ENCODE measurements around the gene COL18A1.

The COL18A1 gene

DNA sequence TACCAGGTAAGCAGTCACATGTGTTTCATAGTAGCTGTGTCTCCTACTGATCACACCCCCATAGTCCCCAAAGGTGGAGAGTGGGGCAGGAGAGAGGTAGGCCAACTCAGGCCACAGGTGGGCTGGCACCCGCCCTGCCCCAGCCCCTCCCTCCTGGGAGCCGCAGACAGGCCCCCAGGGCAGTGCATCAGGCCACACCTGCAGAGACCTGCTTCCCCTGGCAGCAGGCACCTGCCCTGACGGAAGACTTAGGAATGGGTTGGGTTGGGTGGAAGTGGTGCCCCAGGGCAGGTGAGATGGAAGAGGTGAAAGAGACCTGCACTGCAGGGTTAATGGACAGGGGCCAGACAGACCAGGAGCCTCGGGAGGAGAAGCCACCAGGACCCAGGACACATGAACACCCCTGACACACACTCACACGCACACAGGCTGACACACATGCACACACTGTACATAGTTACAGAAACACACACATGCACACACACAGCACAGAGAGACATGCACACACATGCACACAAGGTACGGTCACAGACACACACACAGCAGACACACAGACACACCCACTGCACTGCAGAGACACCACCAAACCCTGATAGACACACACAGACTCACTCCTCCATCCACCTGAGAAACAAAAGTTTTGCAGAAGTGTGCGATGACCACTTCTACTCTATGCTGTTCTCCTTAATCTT lies 1.7 kb upstream of the COL18A1 start:
- no peak for DNase-seq

- DNase-seq: no peak
These were observed 888 bp upstream of the COL18A1 start for GRCh38 chr21:45403825-45404729.

DNA sequence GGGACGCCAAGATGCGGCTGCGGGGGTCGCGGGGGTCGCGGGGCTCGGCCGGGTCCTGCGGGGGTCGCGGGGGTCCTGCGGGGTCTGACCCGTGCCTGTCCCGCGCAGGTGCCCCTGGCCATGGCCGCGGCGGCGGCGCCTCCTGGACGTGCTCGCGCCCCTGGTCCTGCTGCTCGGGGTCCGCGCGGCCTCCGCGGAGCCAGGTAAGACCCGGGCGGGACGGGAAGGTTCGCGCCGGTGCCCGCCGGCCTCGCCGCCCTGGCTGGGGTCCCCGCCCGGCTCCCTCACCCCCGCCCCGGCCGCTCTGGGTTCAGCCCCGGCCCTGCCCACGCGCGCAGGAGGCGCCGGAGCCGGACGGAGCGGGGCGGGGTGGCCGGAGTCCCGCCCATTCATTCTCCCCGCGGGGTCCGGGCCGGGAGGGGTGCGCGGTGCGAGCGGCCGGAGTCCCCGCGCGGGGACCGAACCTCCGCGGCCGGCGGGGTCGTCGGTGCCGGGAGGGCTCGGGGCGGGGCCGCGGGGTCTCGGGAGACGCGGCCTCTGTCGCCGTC lies 380 bp downstream of the COL18A1 start:
- no peak for DNase-seq

DNA sequence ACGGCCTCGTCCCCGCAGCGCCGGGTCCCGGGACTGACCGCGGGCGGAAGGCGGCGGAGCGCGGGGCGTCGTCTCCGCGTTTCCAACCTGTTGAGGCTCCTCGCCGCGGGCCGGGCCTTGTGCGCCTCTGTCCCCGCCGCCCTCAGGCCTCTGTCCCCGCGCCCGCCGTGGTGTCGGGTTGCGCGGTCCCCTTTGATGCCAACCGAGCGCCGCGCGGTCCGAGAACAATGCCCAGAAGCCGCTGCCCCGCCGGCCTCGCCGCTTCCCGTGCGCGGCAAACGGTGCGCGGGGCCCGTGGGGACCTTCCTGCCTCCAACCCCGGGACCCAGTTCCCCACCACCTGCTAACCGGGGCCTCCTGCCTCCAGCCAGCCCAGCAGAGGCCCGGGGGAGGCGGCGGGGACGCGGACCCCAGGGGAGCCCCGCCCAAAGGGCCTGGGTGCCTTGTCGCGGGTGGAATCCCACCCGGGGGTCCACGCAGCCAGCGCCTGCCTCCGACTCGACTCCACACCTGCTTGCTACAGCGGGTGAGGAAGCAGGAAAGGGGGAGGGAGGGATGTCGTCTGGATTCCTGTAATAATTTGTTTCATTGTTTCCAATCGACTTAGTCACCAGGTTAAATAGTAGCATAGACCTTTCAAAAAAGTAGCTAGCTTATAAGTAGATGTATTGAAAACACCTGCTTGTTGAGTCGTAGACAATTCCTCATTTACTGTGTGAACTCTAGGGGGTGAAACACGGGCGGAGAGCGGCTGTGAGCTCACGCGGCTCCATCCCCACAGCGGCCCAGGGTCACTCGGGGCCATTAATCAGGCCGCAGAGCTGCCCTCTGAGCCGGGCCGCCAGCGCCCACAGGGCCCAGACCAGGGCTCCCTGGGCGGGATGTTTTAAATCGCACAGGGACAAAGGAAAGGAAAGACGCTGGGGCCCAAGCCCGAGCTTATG lies 1.1 kb downstream of the COL18A1 start:
- DNase-seq: no peak

DNA sequence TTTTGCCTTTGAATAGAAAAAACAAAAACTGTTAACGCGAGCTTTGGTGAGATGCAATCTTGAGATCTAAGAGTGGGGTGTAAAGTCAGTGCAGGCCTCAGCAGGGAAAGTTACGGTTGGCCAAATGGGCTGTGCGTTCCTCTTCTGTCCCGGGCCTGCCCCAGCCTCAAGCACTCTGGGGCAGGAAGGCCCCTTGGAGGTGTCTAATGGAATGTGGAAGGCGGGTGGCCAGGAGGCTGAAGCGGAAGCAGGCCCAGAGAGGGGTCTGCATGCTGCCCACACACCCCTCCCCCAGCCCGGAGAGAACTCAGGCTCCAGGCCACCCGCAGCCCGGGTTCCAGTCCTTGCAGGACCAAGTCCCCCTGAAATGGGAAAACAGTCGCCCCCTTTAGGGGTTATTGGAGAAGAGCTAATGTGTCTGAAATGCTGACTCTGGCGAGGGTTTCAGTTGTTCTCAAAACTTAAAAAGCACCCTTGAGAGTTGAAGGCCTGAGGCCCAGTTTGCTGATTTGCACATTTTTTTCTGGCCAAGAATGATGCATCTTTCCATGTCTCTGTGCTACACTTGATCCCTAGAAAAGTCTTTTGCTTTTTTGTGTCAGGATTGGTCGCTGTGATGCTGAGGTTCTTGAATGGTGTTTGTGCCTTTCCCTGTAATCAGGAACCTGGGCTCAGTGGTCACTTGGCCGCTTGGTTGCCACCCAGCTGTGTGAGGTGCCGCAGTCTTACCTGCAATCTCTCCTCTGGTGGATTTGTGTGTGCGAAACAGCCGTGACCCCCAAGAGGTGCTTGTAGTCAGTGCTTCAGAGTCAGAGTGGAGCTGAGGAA lies 2.0 kb downstream of the COL18A1 start:
- no peak for DNase-seq

DNA sequence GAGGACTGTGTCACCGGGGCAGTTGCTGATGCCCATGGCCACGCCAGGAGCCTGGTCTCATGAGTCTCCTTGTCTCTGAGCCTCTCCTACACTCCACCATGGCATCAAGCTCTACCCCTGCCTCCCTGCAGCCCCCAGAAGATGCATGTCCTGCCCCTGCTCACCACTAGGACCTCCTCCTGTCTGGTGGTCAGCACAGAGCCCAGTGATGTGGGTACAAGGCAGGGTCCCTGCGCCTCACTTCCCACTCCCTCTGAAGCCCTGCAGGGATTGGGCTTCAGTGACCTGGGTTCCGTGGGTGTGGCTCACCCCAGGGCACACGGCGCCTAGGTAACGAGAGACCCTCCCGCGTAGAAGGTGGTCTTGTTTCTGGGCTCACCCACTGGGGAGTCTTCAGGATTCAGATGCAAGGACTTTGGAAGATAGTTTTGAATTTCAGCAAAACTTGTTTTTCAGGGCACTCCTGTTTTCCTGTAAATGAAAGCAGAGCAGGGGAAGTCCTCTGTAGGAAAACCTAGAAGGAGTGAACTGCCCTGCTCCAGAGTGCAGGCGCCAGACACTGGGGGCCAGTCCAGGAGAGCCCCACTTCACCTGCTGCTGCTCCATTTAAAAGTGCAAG lies 2.8 kb downstream of the COL18A1 start:
- DNase-seq: no peak

- DNase-seq: no peak
These were observed 3.4 kb downstream of the COL18A1 start for GRCh38 chr21:45408271-45408791.

GRCh38 chr21:45408801-45409261 lies 3.9 kb downstream of the COL18A1 start:
- DNase-seq: no peak

DNA sequence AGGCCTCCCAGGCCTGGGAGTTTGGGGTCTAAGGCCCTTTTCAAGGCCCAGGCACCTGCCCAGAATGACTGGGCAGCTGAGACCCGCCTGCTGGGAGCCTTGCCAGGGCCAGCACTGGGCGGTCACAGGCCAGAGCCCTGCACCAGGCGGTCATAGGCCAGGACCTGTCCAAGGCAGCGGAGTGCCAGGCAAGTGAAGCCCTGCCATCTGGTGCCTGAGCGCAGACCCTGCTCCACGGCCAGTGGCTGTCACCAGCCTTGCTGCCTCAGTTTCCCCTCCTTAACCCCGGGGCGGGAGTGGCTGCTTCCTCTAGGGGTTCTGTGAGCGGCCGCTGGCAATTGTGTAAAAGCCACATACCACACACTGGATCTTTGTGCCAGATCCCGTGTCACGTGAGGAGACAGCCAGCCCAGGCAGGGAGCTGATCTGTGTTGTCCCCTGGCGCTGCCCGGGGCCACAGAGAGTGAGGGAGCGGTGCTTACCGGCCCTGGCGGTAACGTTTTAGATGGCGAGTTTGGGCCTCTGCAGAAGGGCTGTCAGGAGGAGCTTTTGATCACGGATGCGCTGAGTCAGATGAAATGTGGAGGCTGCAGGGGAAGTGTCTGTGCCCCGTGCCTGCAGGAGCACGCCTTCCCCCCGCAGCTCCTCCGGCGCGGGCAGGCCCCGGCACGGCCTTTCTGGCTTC lies 4.6 kb downstream of the COL18A1 start:
- DNase-seq: no peak

GRCh38 chr21:45410151-45410864 lies 5.3 kb downstream of the COL18A1 start:
- DNase-seq: no peak

GRCh38 chr21:45410865-45411809 lies 6.2 kb downstream of the COL18A1 start:
- DNase-seq: no peak

- DNase-seq: no peak
These were observed 6.8 kb downstream of the COL18A1 start for GRCh38 chr21:45411810-45412206.

DNA sequence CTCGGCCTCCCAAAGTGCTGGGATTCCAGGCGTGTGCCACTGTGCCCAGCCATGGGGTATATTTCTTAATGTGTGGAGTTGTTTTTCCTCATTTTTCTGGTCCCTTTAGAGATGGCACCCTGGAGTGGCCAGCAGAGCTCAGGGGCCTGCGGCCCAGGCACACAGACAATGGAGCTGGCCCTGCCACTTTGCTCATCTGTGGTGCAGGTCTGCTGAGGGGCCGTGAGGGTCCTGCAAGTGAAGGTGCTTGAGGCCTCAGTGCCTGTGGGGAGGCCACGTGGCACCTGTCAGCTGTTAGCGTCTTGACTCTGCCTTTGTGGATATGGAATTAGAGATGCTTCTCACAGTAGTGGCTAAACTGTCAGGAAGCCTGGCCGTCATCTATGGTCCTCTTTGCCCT lies 7.5 kb downstream of the COL18A1 start:
- DNase-seq: no peak

- DNase-seq: no peak
These were observed 8.1 kb downstream of the COL18A1 start for GRCh38 chr21:45412909-45413611.

DNA sequence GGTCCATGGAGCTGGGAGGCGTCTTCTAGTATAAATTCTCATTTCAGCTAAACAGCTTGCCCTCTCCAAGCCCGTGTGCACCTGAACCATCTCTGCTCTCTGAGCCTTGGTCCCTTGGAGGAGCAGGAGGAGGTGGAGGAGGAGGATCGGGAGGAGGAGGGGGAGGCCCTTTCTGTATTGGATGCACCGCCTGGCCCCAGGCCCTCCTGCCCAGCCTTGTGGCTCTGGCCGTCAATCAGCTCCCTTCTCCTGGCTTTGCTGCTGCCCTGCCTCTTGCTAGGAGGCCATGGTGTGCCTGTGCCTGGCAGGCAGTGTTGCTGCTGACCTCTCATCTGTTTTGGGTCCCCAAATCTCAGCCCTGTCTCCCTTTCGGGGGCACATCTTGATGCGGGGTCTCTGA lies 9.0 kb downstream of the COL18A1 start:
- no peak for DNase-seq

DNA sequence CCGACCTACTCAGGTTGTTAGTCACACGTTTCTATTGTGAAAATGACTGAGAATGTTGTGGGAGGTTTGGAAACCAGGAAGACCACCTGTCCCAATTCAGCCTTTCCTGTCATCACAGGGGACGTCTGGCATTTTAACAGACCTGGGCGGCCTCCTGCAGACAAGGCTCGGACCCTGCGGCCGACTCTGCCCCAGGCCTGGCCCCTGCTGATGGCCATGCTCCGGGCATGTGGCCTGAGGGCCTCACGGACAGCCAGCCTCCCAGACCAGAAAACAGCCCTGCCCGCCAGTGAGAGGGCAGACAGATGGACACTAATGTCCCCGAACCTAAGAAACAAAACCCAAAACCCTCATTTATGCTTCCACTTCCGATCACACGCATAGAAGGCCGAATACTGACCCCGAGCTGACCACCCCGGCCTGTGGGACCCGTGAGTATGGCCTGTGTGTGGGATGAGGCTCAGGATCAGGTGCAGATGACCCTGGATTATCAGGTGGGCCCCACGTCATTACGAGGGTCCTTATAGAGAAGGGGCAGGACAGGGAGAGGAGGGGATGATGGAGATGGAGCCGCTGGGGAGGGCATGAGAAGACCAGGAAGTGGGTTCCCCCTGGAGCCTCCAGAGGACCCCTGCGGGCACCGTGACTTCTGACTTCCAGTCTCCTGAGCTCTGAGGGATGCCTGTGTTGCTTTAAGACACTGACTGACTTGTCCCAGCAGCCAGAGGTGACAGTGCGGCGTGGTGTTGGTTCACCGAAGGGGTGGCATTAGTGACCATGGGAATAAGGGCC lies 9.6 kb downstream of the COL18A1 start:
- no peak for DNase-seq

All from activated gamma-delta T cell (primary cell).